ELF-1 (cell line): ENCODE measurements around the gene FOS.

Experiments used
- DNase-seq: peaks from one replicate; pipeline ENCODE4 v3.0.0-alpha.2; 2016; ENCODE audit warnings: low read depth, low spot score

The FOS gene

DNA sequence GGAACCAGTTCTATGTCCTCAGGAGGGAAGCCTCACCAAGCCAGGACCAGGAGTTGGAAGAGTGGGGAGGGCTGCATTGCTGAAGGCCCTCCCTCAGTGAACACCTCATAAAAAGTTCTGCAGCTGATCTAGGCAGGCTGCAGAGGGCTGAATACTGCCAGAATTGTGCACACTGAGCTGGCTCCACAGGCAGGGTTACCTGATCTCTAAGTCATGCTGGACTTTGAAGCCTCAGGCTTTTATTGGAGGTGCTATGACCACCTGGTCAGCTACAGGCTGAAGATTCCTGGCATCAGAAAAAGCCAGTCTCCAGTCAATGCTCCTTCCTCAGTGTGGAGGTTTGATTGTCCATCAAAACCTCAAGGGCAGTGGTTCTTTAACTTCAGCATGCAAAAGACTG lies 39.7 kb downstream of the FOS start:
- no peak for DNase-seq

DNA sequence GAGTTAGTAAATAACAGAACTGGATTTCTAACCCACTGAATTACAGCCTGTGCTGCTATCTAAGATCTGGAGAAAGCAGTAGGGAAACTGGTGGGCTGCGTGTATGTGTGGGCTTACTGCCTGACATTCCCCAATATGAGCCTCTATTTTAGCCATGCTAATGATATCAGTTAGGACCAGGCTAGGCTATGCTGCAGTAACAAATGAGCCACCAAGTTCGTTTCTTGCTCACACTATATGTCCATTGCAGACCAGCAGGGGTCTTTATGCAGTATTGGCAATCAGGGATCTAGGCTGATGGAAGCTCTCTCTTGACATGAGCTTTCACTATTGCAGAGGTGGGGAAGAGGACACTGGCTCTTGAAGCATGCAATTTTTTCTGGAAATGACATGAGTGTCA lies 40.4 kb downstream of the FOS start:
- no peak for DNase-seq

- DNase-seq = no peak
These were observed 41.6 kb downstream of the FOS start for GRCh38 chr14:75320196-75320595.

DNA sequence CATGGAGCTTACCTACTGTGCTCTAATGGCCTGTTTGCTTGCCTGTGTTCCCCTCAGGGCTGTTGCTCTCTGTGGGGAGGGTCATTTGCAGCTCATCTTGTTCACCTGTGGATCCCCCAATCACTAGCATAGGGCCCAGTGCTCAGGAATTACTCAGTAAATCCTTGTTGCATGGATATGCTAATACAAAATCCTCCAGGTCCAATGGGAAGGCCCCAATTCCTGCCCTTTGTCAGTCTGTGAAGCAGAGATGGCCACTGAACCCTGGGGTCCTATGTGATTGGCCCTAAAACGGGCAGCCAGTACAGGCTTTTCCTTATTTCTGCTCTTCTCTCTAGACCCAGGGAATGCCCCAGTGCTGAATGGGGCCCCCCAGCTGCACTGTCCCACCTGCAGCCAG lies 44.1 kb downstream of the FOS start:
- DNase-seq = peak; percentile 29

DNA sequence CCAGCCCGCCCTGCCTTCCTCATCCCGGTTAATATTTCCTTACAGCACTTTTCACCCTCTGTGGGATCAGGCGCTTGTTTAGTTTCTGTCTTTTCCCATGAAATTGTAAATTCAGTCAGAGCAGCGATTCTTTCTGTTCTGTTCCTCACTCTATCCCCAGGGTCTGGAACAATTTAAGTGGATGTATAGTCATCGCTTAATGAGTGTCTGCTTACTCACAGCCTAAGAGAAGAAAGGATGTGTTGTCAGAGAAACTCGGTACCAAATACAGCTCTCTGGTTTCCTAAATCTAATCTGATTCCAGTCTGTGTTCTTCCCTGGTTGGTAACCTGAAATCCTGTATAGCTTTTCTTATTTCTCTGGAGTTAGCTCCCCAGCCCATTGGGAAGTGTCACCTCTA lies 44.9 kb downstream of the FOS start:
- DNase-seq = no peak

DNA sequence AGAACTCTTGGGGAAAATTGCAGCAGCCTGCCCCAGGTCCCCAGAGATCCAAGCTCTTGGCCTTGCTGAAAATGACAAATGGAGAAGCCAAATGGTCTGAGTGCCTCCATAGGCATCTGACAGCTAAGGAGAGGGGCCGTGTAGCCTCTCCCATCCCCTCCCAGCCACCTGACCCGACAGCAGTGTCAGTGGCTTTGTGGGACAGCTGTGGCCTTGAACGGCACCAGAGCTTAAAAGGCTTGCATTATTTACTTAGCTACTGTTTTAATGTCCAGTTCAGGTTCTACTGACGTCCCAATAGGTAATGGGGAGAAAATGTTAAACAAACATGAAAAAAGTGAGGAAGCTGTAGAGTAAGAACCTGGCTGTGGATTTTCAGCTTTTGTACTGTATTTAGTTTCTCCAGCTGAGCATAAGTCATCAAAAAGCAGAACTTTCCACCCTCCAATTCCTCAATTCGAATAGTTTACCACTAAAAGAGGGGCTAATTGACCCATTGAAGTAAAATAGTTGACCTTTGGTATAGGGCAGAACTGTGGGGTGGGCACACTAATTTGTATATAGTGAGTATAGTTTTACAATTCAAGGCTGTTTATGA lies 50.0 kb downstream of the FOS start:
- DNase-seq = no peak

DNA sequence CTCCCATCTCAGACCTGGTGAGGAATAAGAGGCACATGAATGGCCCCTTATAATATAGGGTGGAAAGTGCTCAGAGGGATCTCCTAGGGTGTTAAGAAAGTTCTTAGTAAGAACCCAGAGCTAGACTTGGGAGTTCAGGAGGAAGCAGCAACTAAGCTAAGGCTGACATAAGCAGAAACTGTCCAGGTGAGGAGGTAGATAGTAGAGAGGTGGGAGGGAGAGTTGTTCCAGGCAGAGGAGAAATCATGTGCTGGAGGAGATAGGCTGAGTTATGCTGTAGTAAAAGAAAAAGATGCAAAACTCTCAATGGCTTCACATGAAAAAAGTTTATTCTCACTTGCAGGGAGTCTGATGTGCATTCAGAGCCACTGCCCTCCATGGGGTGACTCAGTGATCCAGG lies 50.7 kb downstream of the FOS start:
- no peak for DNase-seq

DNA sequence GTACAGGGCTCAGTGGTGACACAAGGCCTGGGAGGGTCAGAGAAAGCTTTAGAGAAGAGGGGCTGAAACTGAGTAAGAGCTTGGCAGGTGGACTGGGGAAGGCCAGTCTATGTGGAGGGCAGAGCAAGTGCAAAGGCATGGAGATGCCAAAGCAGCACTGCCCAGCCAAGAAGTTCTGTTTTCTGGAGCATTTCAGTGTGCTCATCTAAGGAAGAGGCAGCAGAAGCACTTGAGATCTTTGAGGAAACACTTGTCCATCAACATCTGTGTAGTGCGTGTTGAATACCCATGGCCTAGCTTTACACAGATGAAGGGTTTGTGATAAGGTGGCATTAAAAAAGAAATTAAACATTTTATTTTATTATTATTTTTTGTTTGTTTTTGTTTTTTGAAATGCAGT lies 52.8 kb downstream of the FOS start:
- no peak for DNase-seq
